ENCODE measurements around the gene AKAP13. TPM values are rescaled to one million over a fixed set of nuclear protein-coding genes. Genes with fewer than 3 reads are reported as not detected.

AKAP13 gene
- total RNA-seq, 2 experiments from 2014 or later: 85.1 to 104 TPM

GRCh38 chr15:85498471-85498870, 118.1 kb downstream of the AKAP13 start:
- intact Hi-C loops (cut with DNase I, micrococcal nuclease): no loop called here
- Mint-ChIP-seq H3K4me1 (peaks cover 70% of the 10 kb centered on the region), H3K9me3 (ENCODE audit: low read depth) (no peaks in the 10 kb centered on the region), H3K27ac (no peak overlapping the region), H3K4me3 (no peak overlapping the region), H3K36me3 (ENCODE audit: low read depth) (peaks cover 2% of the 10 kb centered on the region), H3K27me3 (no peaks in the 10 kb centered on the region)
- CTCF ChIA-PET: interaction anchor here (0.6 to 4.7 kb wide), 6 partner anchors 9 to 202 kb away, joined by 3 to 25 read pairs (median 5); no protein-coding TSS in a partner anchor
- DNase-seq (no peak), ATAC-seq (no peak)
- POLR2A ChIA-PET: no interaction called here

GRCh38 chr15:85499371-85499887, 119.0 kb downstream of the AKAP13 start:
- intact Hi-C loops (cut with DNase I, micrococcal nuclease): no loop called here
- peaks cover 2% of the 10 kb centered on the region for H3K36me3 Mint-ChIP-seq (ENCODE audit: low read depth)
- H3K4me1 Mint-ChIP-seq: peaks cover 75% of the 10 kb centered on the region
- no peaks in the 10 kb centered on the region for H3K9me3 Mint-ChIP-seq (ENCODE audit: low read depth)
- H3K4me3 Mint-ChIP-seq: no peak overlapping the region
- no peaks in the 10 kb centered on the region for H3K27me3 Mint-ChIP-seq
- no peak for DNase-seq
- H3K27ac Mint-ChIP-seq: no peak overlapping the region
- CTCF ChIA-PET: interaction anchor here (0.6 to 4.7 kb wide), 6 partner anchors 10 to 209 kb away, joined by 3 to 25 read pairs (median 4); no protein-coding TSS in a partner anchor
- POLR2A ChIA-PET: interaction anchor here (0.5 kb wide), 1 partner anchor 60 kb away, joined by 3 read pairs; no protein-coding TSS in a partner anchor
- ATAC-seq: no peak

GRCh38 chr15:85500060-85500708, 119.8 kb downstream of the AKAP13 start:
- H3K9me3 Mint-ChIP-seq (ENCODE audit: low read depth): no peaks in the 10 kb centered on the region
- H3K4me3 Mint-ChIP-seq: no peak overlapping the region
- DNase-seq (no peak), ATAC-seq (peak; percentile 45)
- intact Hi-C loops (cut with DNase I, micrococcal nuclease): loop anchor here in 1 of 2 experiments (5.0 kb wide), 1 partner anchor 37 kb away; no protein-coding TSS in a partner anchor
- ChIA-PET CTCF (interaction anchor here (0.6 to 4.7 kb wide), 6 partner anchors 11 to 210 kb away, joined by 3 to 25 read pairs (median 4); no protein-coding TSS in a partner anchor), POLR2A (no interaction called here)
- H3K36me3 Mint-ChIP-seq (ENCODE audit: low read depth): peaks cover 2% of the 10 kb centered on the region
- H3K27ac Mint-ChIP-seq: no peak overlapping the region
- H3K27me3 Mint-ChIP-seq: no peaks in the 10 kb centered on the region
- peaks cover 78% of the 10 kb centered on the region for H3K4me1 Mint-ChIP-seq

- intact Hi-C loops (cut with DNase I, micrococcal nuclease): loop anchor here in 1 of 2 experiments (5.0 kb wide), 1 partner anchor 37 kb away; no protein-coding TSS in a partner anchor
- ChIA-PET CTCF (interaction anchor here (1.5 to 4.7 kb wide), 4 partner anchors 12 to 211 kb away, joined by 4 to 25 read pairs (median 12); no protein-coding TSS in a partner anchor), POLR2A (no interaction called here)
- no peaks in the 10 kb centered on the region for H3K9me3 Mint-ChIP-seq (ENCODE audit: low read depth)
- peaks cover 75% of the 10 kb centered on the region for H3K4me1 Mint-ChIP-seq
- H3K27ac Mint-ChIP-seq: no peak overlapping the region
- H3K4me3 Mint-ChIP-seq: no peak overlapping the region
- no peaks in the 10 kb centered on the region for H3K27me3 Mint-ChIP-seq
- DNase-seq (no peak), ATAC-seq (no peak)
- peaks cover 2% of the 10 kb centered on the region for H3K36me3 Mint-ChIP-seq (ENCODE audit: low read depth)
Observed at GRCh38 chr15:85500729-85501128, 120.3 kb downstream of the AKAP13 start.

GRCh38 chr15:85501574-85501973, 121.2 kb downstream of the AKAP13 start:
- Mint-ChIP-seq H3K36me3 (ENCODE audit: low read depth) (peaks cover 2% of the 10 kb centered on the region), H3K9me3 (ENCODE audit: low read depth) (no peaks in the 10 kb centered on the region), H3K27ac (peak overlapping the region; percentile 77), H3K4me1 (peaks cover 75% of the 10 kb centered on the region), H3K4me3 (no peak overlapping the region), H3K27me3 (no peaks in the 10 kb centered on the region)
- DNase-seq: no peak
- ChIA-PET CTCF (interaction anchor here (4.7 to 6.2 kb wide), 3 partner anchors 13 to 205 kb away, joined by 20 to 29 read pairs (median 25); no protein-coding TSS in a partner anchor), POLR2A (no interaction called here)
- intact Hi-C loops (cut with DNase I, micrococcal nuclease): loop anchor here in 1 of 2 experiments (5.0 kb wide), 1 partner anchor 36 kb away; no protein-coding TSS in a partner anchor
- ATAC-seq: peak; percentile 64

- H3K4me1 Mint-ChIP-seq: peaks cover 75% of the 10 kb centered on the region
- DNase-seq: no peak
- POLR2A ChIA-PET: no interaction called here
- H3K27me3 Mint-ChIP-seq: no peaks in the 10 kb centered on the region
- H3K27ac Mint-ChIP-seq: peak overlapping the region; percentile 0
- CTCF ChIA-PET: interaction anchor here (0.7 to 6.2 kb wide), 7 partner anchors 14 to 422 kb away, joined by 3 to 40 read pairs (median 4); no protein-coding TSS in a partner anchor
- H3K4me3 Mint-ChIP-seq: no peak overlapping the region
- H3K36me3 Mint-ChIP-seq (ENCODE audit: low read depth): peaks cover 2% of the 10 kb centered on the region
- intact Hi-C loops (cut with DNase I, micrococcal nuclease): loop anchor here in 1 of 2 experiments (5.0 kb wide), 1 partner anchor 34 kb away; no protein-coding TSS in a partner anchor
- no peaks in the 10 kb centered on the region for H3K9me3 Mint-ChIP-seq (ENCODE audit: low read depth)
- no peak for ATAC-seq
Observed at GRCh38 chr15:85503151-85503799, 122.9 kb downstream of the AKAP13 start.

- Mint-ChIP-seq H3K36me3 (ENCODE audit: low read depth) (peaks cover 6% of the 10 kb centered on the region), H3K9me3 (ENCODE audit: low read depth) (no peaks in the 10 kb centered on the region), H3K27me3 (no peaks in the 10 kb centered on the region), H3K4me3 (no peak overlapping the region), H3K4me1 (peaks cover 64% of the 10 kb centered on the region), H3K27ac (no peak overlapping the region)
- intact Hi-C loops (cut with DNase I, micrococcal nuclease): loop anchor here (1.0 to 5.0 kb wide), 4 partner anchors 19 to 209 kb away; no protein-coding TSS in a partner anchor
- POLR2A ChIA-PET: no interaction called here
- no peak for ATAC-seq
- CTCF ChIA-PET: interaction anchor here (0.6 to 6.2 kb wide), 23 partner anchors 9 to 931 kb away, joined by 3 to 40 read pairs (median 4); no protein-coding TSS in a partner anchor
- peak; percentile 64 for DNase-seq
Observed at GRCh38 chr15:85504749-85505676, 124.6 kb downstream of the AKAP13 start.

GRCh38 chr15:85507114-85507513, 126.7 kb downstream of the AKAP13 start:
- ChIA-PET CTCF (interaction anchor here (0.6 to 6.2 kb wide), 4 partner anchors 13 to 211 kb away, joined by 4 to 29 read pairs (median 9); no protein-coding TSS in a partner anchor), POLR2A (no interaction called here)
- peaks cover 53% of the 10 kb centered on the region for H3K4me1 Mint-ChIP-seq
- H3K36me3 Mint-ChIP-seq (ENCODE audit: low read depth): peaks cover 4% of the 10 kb centered on the region
- H3K4me3 Mint-ChIP-seq: no peak overlapping the region
- DNase-seq: no peak
- H3K27ac Mint-ChIP-seq: no peak overlapping the region
- intact Hi-C loops (cut with DNase I, micrococcal nuclease): no loop called here
- ATAC-seq: no peak
- H3K9me3 Mint-ChIP-seq (ENCODE audit: low read depth): no peaks in the 10 kb centered on the region
- H3K27me3 Mint-ChIP-seq: no peaks in the 10 kb centered on the region

- Mint-ChIP-seq H3K4me3 (no peak overlapping the region), H3K9me3 (ENCODE audit: low read depth) (no peaks in the 10 kb centered on the region), H3K36me3 (ENCODE audit: low read depth) (peaks cover 6% of the 10 kb centered on the region), H3K27me3 (no peaks in the 10 kb centered on the region), H3K27ac (no peak overlapping the region), H3K4me1 (peaks cover 48% of the 10 kb centered on the region)
- CTCF ChIA-PET: interaction anchor here (2.1 kb wide), 1 partner anchor 214 kb away, joined by 5 read pairs; no protein-coding TSS in a partner anchor
- POLR2A ChIA-PET: no interaction called here
- no peak for ATAC-seq
- intact Hi-C loops (cut with DNase I, micrococcal nuclease): no loop called here
- no peak for DNase-seq
Observed at GRCh38 chr15:85509973-85510372, 129.6 kb downstream of the AKAP13 start.

- Mint-ChIP-seq H3K27ac (no peak overlapping the region), H3K27me3 (no peaks in the 10 kb centered on the region), H3K4me3 (no peak overlapping the region), H3K9me3 (ENCODE audit: low read depth) (no peaks in the 10 kb centered on the region), H3K4me1 (peaks cover 48% of the 10 kb centered on the region), H3K36me3 (ENCODE audit: low read depth) (peaks cover 2% of the 10 kb centered on the region)
- ATAC-seq (no peak), DNase-seq (no peak)
- ChIA-PET CTCF (no interaction called here), POLR2A (no interaction called here)
- intact Hi-C loops (cut with DNase I, micrococcal nuclease): no loop called here
Observed at GRCh38 chr15:85514413-85514812, 134.0 kb downstream of the AKAP13 start.

Measured in activated CD4-positive, alpha-beta T cell treated with anti-CD3 and anti-CD28 coated beads for 36 hours (primary cell).